ENCODE data around the gene TMEM234. TPM values are rescaled to one million over a fixed set of nuclear protein-coding genes. Genes with fewer than 3 reads are reported as not detected.

Gene TMEM234
- total RNA-seq, 1 donor from 2014 or later, result 17.5 TPM

- intact Hi-C loops (cut with micrococcal nuclease), result loop anchor here (1.0 to 5.0 kb wide), 7 partner anchors 20 to 211 kb away; partner anchors contain the start of genes BSDC1, EIF3I, LCK and TMEM234
Observed at GRCh38 chr1:32201011-32201855, 20.9 kb downstream of the TMEM234 start.

GRCh38 chr1:32200226-32201010, 21.7 kb downstream of the TMEM234 start, which contains the start of gene CCDC28B:
Gene CCDC28B (plus strand): TSS chr1:32200595. CDS start chr1:32201936, 1,341 bp downstream.
- intact Hi-C loops (cut with micrococcal nuclease), result loop anchor here (1.0 to 5.0 kb wide), 8 partner anchors 20 to 212 kb away; partner anchors contain the start of genes BSDC1, EIF3I, KPNA6 and LCK

GRCh38 chr1:32199717-32200072, 22.5 kb downstream of the TMEM234 start:
- intact Hi-C loops (cut with micrococcal nuclease), result loop anchor here (1.0 to 5.0 kb wide), 7 partner anchors 19 to 213 kb away; partner anchors contain the start of genes BSDC1, EIF3I, KPNA6 and LCK

GRCh38 chr1:32199043-32199716, 23.0 kb downstream of the TMEM234 start:
- intact Hi-C loops (cut with micrococcal nuclease), result no loop called here

- intact Hi-C loops (cut with micrococcal nuclease), result no loop called here
Observed at GRCh38 chr1:32198237-32199042, 23.7 kb downstream of the TMEM234 start.

- intact Hi-C loops (cut with micrococcal nuclease), result no loop called here
Observed at GRCh38 chr1:32197837-32198236, 24.3 kb downstream of the TMEM234 start.

GRCh38 chr1:32197074-32197473, 25.1 kb downstream of the TMEM234 start:
- intact Hi-C loops (cut with micrococcal nuclease), result no loop called here

- intact Hi-C loops (cut with micrococcal nuclease), result no loop called here
Observed at GRCh38 chr1:32195972-32196823, 26.0 kb downstream of the TMEM234 start.

- intact Hi-C loops (cut with micrococcal nuclease), result no loop called here
Observed at GRCh38 chr1:32195531-32195930, 26.6 kb downstream of the TMEM234 start.

GRCh38 chr1:32194984-32195383, 27.2 kb downstream of the TMEM234 start:
- intact Hi-C loops (cut with micrococcal nuclease), result no loop called here

GRCh38 chr1:32192220-32192948, 29.8 kb downstream of the TMEM234 start:
- intact Hi-C loops (cut with micrococcal nuclease), result no loop called here

- intact Hi-C loops (cut with micrococcal nuclease), result no loop called here
Observed at GRCh38 chr1:32187850-32188249, 34.3 kb downstream of the TMEM234 start.

- intact Hi-C loops (cut with micrococcal nuclease), result no loop called here
Observed at GRCh38 chr1:32186491-32186890, 35.7 kb downstream of the TMEM234 start.

GRCh38 chr1:32186077-32186476, 36.1 kb downstream of the TMEM234 start:
- intact Hi-C loops (cut with micrococcal nuclease), result no loop called here

GRCh38 chr1:32184650-32185049, 37.5 kb downstream of the TMEM234 start:
- intact Hi-C loops (cut with micrococcal nuclease), result no loop called here

- intact Hi-C loops (cut with micrococcal nuclease), result no loop called here
Observed at GRCh38 chr1:32182060-32182459, 40.1 kb downstream of the TMEM234 start.

GRCh38 chr1:32181563-32181962, 40.6 kb downstream of the TMEM234 start:
- intact Hi-C loops (cut with micrococcal nuclease), result loop anchor here (2.0 kb wide), 1 partner anchor 19 kb away; the partner anchor contains the start of gene CCDC28B

- intact Hi-C loops (cut with micrococcal nuclease), result loop anchor here (2.0 kb wide), 1 partner anchor 20 kb away; the partner anchor contains the start of gene CCDC28B
Observed at GRCh38 chr1:32181065-32181464, 41.1 kb downstream of the TMEM234 start.
